Central memory CD8-positive, alpha-beta T cell (primary cell): ENCODE data around the gene ARHGAP22.
"Not testable (repeated sequence)": the region's sequence is repeated elsewhere in the genome, so short reads cannot be mapped to it uniquely, and the experiment has no call there.

ENCODE experiments used
- ATAC-seq: fragments of 150-1000 bp; cut with Tn5 transposase; replicated peaks from 2 replicates; pipeline ENCODE4 v1.10.0; 2022; ENCODE audit warnings: mild to moderate bottlenecking, moderate FRiP score, moderate number of reproducible peaks; ENCODE audit not compliant: poor library complexity, severe bottlenecking; ENCODE audit errors: extremely low read depth
- DNase-seq, 2 donors: peaks; one replicate each; pipeline ENCODE4 v3.0.0; 2021; ENCODE audit warnings: low spot score in 2 of 2
- H3K27ac Mint-ChIP-seq: one replicate; pipeline ENCODE4 v1.8.0; 2022; ENCODE audit warnings: low read depth, mild to moderate bottlenecking, moderate library complexity, mixed read lengths
- H3K27me3 Mint-ChIP-seq: one replicate; pipeline ENCODE4 v1.8.0; 2022; ENCODE audit warnings: mixed read lengths
- H3K36me3 Mint-ChIP-seq: one replicate; pipeline ENCODE4 v1.8.0; 2022; ENCODE audit warnings: mild to moderate bottlenecking, moderate library complexity, mixed read lengths; ENCODE audit not compliant: insufficient read depth
- H3K4me1 Mint-ChIP-seq: one replicate; pipeline ENCODE4 v1.8.0; 2022; ENCODE audit warnings: mixed read lengths
- H3K4me3 Mint-ChIP-seq: one replicate; pipeline ENCODE4 v1.8.0; 2022; ENCODE audit warnings: mild to moderate bottlenecking, moderate library complexity, mixed read lengths
- H3K9me3 Mint-ChIP-seq: one replicate; pipeline ENCODE4 v1.8.0; 2022; ENCODE audit warnings: mixed read lengths

The ARHGAP22 gene

GRCh38 chr10:48604991-48605508 lies at the start of gene ARHGAP22:
TSS of gene ARHGAP22 (minus strand) at chr10:48605073. CDS start at chr10:48604796, 277 bp downstream.
- Mint-ChIP-seq H3K27me3 (peaks cover 48% of the 10 kb centered on the region), H3K36me3 (no peaks in the 10 kb centered on the region), H3K4me1 (peaks cover 4% of the 10 kb centered on the region), H3K27ac (no peak within 1 kb of the TSS), H3K9me3 (no peaks in the 10 kb centered on the region), H3K4me3 (no peak within 1 kb of the TSS)
- DNase-seq (no peak), ATAC-seq (no peak)

GRCh38 chr10:48653944-48654698 lies 49.2 kb upstream of the ARHGAP22 start:
- DNase-seq: no peak
- Mint-ChIP-seq H3K27ac (no peak overlapping the region), H3K9me3 (no peaks in the 10 kb centered on the region), H3K4me1 (peaks cover 10% of the 10 kb centered on the region), H3K4me3 (no peak overlapping the region), H3K36me3 (peaks cover 3% of the 10 kb centered on the region), H3K27me3 (peaks cover 36% of the 10 kb centered on the region)
- no peak for ATAC-seq

GRCh38 chr10:48653347-48653746 lies 48.5 kb upstream of the ARHGAP22 start:
- peaks cover 3% of the 10 kb centered on the region for H3K36me3 Mint-ChIP-seq
- H3K27ac Mint-ChIP-seq: no peak overlapping the region
- ATAC-seq: no peak
- peaks cover 8% of the 10 kb centered on the region for H3K4me1 Mint-ChIP-seq
- no peak for DNase-seq
- H3K27me3 Mint-ChIP-seq: peaks cover 31% of the 10 kb centered on the region
- H3K9me3 Mint-ChIP-seq: no peaks in the 10 kb centered on the region
- H3K4me3 Mint-ChIP-seq: no peak overlapping the region

- peaks cover 5% of the 10 kb centered on the region for H3K4me1 Mint-ChIP-seq
- H3K27ac Mint-ChIP-seq: no peak overlapping the region
- ATAC-seq (no peak), DNase-seq (no peak)
- H3K4me3 Mint-ChIP-seq: no peak overlapping the region
- H3K9me3 Mint-ChIP-seq: no peaks in the 10 kb centered on the region
- peaks cover 26% of the 10 kb centered on the region for H3K27me3 Mint-ChIP-seq
- no peaks in the 10 kb centered on the region for H3K36me3 Mint-ChIP-seq
Measured at GRCh38 chr10:48652344-48652743, 47.5 kb upstream of the ARHGAP22 start.

GRCh38 chr10:48651839-48652238 lies 47.0 kb upstream of the ARHGAP22 start:
- Mint-ChIP-seq H3K4me1 (peaks cover 5% of the 10 kb centered on the region), H3K27ac (no peak overlapping the region), H3K36me3 (no peaks in the 10 kb centered on the region), H3K27me3 (peaks cover 26% of the 10 kb centered on the region), H3K4me3 (no peak overlapping the region), H3K9me3 (no peaks in the 10 kb centered on the region)
- DNase-seq: no peak
- no peak for ATAC-seq

- H3K4me1 Mint-ChIP-seq: peaks cover 1% of the 10 kb centered on the region
- ATAC-seq (no peak), DNase-seq (no peak)
- no peak overlapping the region for H3K4me3 Mint-ChIP-seq
- H3K27me3 Mint-ChIP-seq: peaks cover 26% of the 10 kb centered on the region
- no peaks in the 10 kb centered on the region for H3K36me3 Mint-ChIP-seq
- H3K9me3 Mint-ChIP-seq: no peaks in the 10 kb centered on the region
- no peak overlapping the region for H3K27ac Mint-ChIP-seq
Measured at GRCh38 chr10:48651293-48651692, 46.4 kb upstream of the ARHGAP22 start.

- no peaks in the 10 kb centered on the region for H3K4me1 Mint-ChIP-seq
- H3K36me3 Mint-ChIP-seq: no peaks in the 10 kb centered on the region
- ATAC-seq (no peak), DNase-seq (no peak)
- no peak overlapping the region for H3K27ac Mint-ChIP-seq
- no peak overlapping the region for H3K4me3 Mint-ChIP-seq
- H3K27me3 Mint-ChIP-seq: peaks cover 17% of the 10 kb centered on the region
- no peaks in the 10 kb centered on the region for H3K9me3 Mint-ChIP-seq
Measured at GRCh38 chr10:48649349-48649944, 44.6 kb upstream of the ARHGAP22 start.

GRCh38 chr10:48648172-48648942 lies 43.5 kb upstream of the ARHGAP22 start:
- no peaks in the 10 kb centered on the region for H3K9me3 Mint-ChIP-seq
- H3K4me3 Mint-ChIP-seq: no peak overlapping the region
- no peak overlapping the region for H3K27ac Mint-ChIP-seq
- H3K27me3 Mint-ChIP-seq: peaks cover 12% of the 10 kb centered on the region
- no peaks in the 10 kb centered on the region for H3K4me1 Mint-ChIP-seq
- DNase-seq (no peak), ATAC-seq (no peak)
- no peaks in the 10 kb centered on the region for H3K36me3 Mint-ChIP-seq

- DNase-seq, H3K36me3 Mint-ChIP-seq, H3K4me1 Mint-ChIP-seq, ATAC-seq, H3K9me3 Mint-ChIP-seq, H3K27ac Mint-ChIP-seq, H3K4me3 Mint-ChIP-seq: not testable (repeated sequence)
- peaks cover 12% of the 10 kb centered on the region for H3K27me3 Mint-ChIP-seq
Measured at GRCh38 chr10:48647073-48647472, 42.2 kb upstream of the ARHGAP22 start.

- Mint-ChIP-seq H3K9me3 (no peaks in the 10 kb centered on the region), H3K4me3 (no peak overlapping the region)
Measured at GRCh38 chr10:48645600-48645999, 40.7 kb upstream of the ARHGAP22 start.

GRCh38 chr10:48641099-48641690 lies 36.3 kb upstream of the ARHGAP22 start:
- H3K36me3 Mint-ChIP-seq, ATAC-seq, DNase-seq, H3K4me3 Mint-ChIP-seq, H3K27ac Mint-ChIP-seq, H3K4me1 Mint-ChIP-seq: not testable (repeated sequence)
- H3K9me3 Mint-ChIP-seq: peaks cover 11% of the 10 kb centered on the region
- H3K27me3 Mint-ChIP-seq: peaks cover 24% of the 10 kb centered on the region

More at GRCh38 chr10:48645600-48645999, 40.7 kb upstream of the ARHGAP22 start:
- Mint-ChIP-seq H3K4me1 (no peaks in the 10 kb centered on the region), H3K36me3 (no peaks in the 10 kb centered on the region), H3K27me3 (no peaks in the 10 kb centered on the region), H3K27ac (no peak overlapping the region)
- no peak for DNase-seq
- ATAC-seq: no peak

- DNase-seq (no peak), ATAC-seq (no peak)
- Mint-ChIP-seq H3K4me3 (no peak overlapping the region), H3K9me3 (peaks cover 11% of the 10 kb centered on the region), H3K27ac (no peak overlapping the region), H3K36me3 (peaks cover 4% of the 10 kb centered on the region), H3K27me3 (peaks cover 27% of the 10 kb centered on the region), H3K4me1 (no peaks in the 10 kb centered on the region)
Measured at GRCh38 chr10:48640326-48640725, 35.5 kb upstream of the ARHGAP22 start.
